GM12878 (cell line): ENCODE measurements around the gene KIFAP3. TPM values are rescaled to one million over a fixed set of nuclear protein-coding genes. Genes with fewer than 3 reads are reported as not detected.

ENCODE experiments used
- ATAC-seq: fragments of 200-7000 bp; cut with Tn5 transposase; 3 replicates; pipeline ENCODE4 v1.9.1; 2020; ENCODE audit warnings: mild to moderate bottlenecking, moderate library complexity
- BruUV-seq: library from RNA; stranded (reverse); fragments of 400-500 nt; replicated peaks from 2 replicates; lab custom pipeline; 2021; lab: Mats Ljungman, UMichigan
- CTCF ChIA-PET: fragments of 300-600 bp; sonication (Branson Sonifier 250); formaldehyde crosslinking; extraction: SDS; loops from one replicate; lab custom pipeline; 2021; ENCODE audit warnings: inconsistent platforms; lab: Yijun Ruan, JAX
- POLR2A ChIA-PET: fragments of 350-600 bp; formaldehyde crosslinking; extraction: SDS; loops from one replicate; lab custom pipeline; 2021; ENCODE audit warnings: inconsistent platforms; lab: Charles Lee
- RAD21 ChIA-PET: fragments of 300-600 bp; sonication (Branson Sonifier 250); formaldehyde crosslinking; loops from one replicate; lab custom pipeline; 2023; ENCODE audit warnings: antibody characterized with exemption; ENCODE audit not compliant: unreplicated experiment; lab: Charles Lee
- SMC1A ChIA-PET: fragments of 300-600 bp; sonication (Branson Sonifier 250); formaldehyde crosslinking; loops from one replicate; lab custom pipeline; 2023; ENCODE audit not compliant: unreplicated experiment, uncharacterized antibody; lab: Charles Lee
- DNase-seq: peaks from one replicate; pipeline ENCODE4 v3.0.0-alpha.2; 2011; ENCODE audit warnings: low read depth, low spot score
- FAIRE-seq: peaks from 3 replicates; lab custom pipeline; 2011; peaks lifted over from hg19 to GRCh38; lab: Jason Lieb, UNC
- H2AFZ ChIP-seq: 2 replicates; pipeline ENCODE4 v1.6.0; 2011; ENCODE audit warnings: low read depth, low read length, control low read depth; ENCODE audit not compliant: control insufficient read depth
- H3K27ac ChIP-seq: 2 replicates; pipeline ENCODE4 v1.5.1; 2011; ENCODE audit warnings: control low read depth; ENCODE audit not compliant: control insufficient read depth, insufficient read depth
- H3K27me3 ChIP-seq, 2 experiments: replicated peaks in 1 of 2; 2 replicates each; pipeline versions ENCODE4 v1.6.0 to v1.6.1; 2011; ENCODE audit warnings: low read length in 1 of 2; ENCODE audit not compliant: control insufficient read depth in 2 of 2, insufficient read depth in 2 of 2
- H3K36me3 ChIP-seq, 2 experiments: 2 replicates each; pipeline ENCODE4 v1.5.1; 2011; ENCODE audit warnings: low read length in 1 of 2; ENCODE audit not compliant: control insufficient read depth in 2 of 2, insufficient read depth in 2 of 2
- H3K4me1 ChIP-seq: 2 replicates; pipeline ENCODE4 v1.6.1; 2011; ENCODE audit warnings: mild to moderate bottlenecking, low read length, moderate library complexity, mixed read lengths; ENCODE audit not compliant: control insufficient read depth, insufficient read depth
- H3K4me2 ChIP-seq: 2 replicates; pipeline ENCODE4 v1.6.0; 2011; ENCODE audit warnings: control low read depth; ENCODE audit not compliant: control insufficient read depth, insufficient read depth
- H3K4me3 ChIP-seq: fragments of 200-600 bp; sonication (generic); 2 replicates; pipeline ENCODE4 v1.5.1; 2016
- H3K79me2 ChIP-seq: 2 replicates; pipeline ENCODE4 v1.6.0; 2011; ENCODE audit warnings: low read length; ENCODE audit not compliant: control insufficient read depth, insufficient read depth
- H3K9ac ChIP-seq: 2 replicates; pipeline ENCODE4 v1.8.0; 2011; ENCODE audit warnings: low read length, control low read depth, mixed read lengths; ENCODE audit not compliant: control insufficient read depth, insufficient read depth
- H3K9me3 ChIP-seq: replicated peaks from 3 replicates; pipeline ENCODE4 v1.5.1; 2011; ENCODE audit warnings: mild to moderate bottlenecking, low read length; ENCODE audit not compliant: control insufficient read depth, insufficient read depth
- H4K20me1 ChIP-seq: 2 replicates; pipeline ENCODE4 v1.6.0; 2011; ENCODE audit not compliant: control insufficient read depth, insufficient read depth
- ASH2L ChIP-seq: fragments of 300-600, 200-600 bp; sonication (generic); IDR thresholded peaks from 2 replicates; pipeline ENCODE4 v1.6.1; 2017; ENCODE audit warnings: low read depth, mild to moderate bottlenecking, borderline replicate concordance
- BMI1 ChIP-seq: fragments of 450-650 bp; IDR thresholded peaks from 2 replicates; pipeline ENCODE4 v1.6.1; 2016; ENCODE audit warnings: mild to moderate bottlenecking, moderate library complexity, borderline replicate concordance
- CHD4 ChIP-seq: fragments of 200-600 bp; sonication (generic); IDR thresholded peaks from 2 replicates; pipeline ENCODE4 v1.6.1; 2016; ENCODE audit warnings: mild to moderate bottlenecking
- CREM ChIP-seq: IDR thresholded peaks from 2 replicates; pipeline ENCODE4 v1.6.1; 2014; ENCODE audit warnings: antibody characterized with exemption, low read depth
- GATAD2B ChIP-seq: fragments of 450-650 bp; conservative IDR thresholded peaks from 2 replicates; pipeline ENCODE4 v1.6.1; 2017; ENCODE audit warnings: low read depth, mild to moderate bottlenecking, moderate library complexity
- HDAC6 ChIP-seq: fragments of 200-600 bp; sonication (generic); IDR thresholded peaks from one replicate; pipeline ENCODE4 v1.8.0; 2017; ENCODE audit warnings: antibody characterized with exemption; ENCODE audit not compliant: unreplicated experiment
- IRF4 ChIP-seq: IDR thresholded peaks from 2 replicates; pipeline ENCODE4 v1.6.1; 2011; ENCODE audit warnings: low read depth, low read length
- KDM1A ChIP-seq: fragments of 200-600 bp; sonication (generic); IDR thresholded peaks from 2 replicates; pipeline ENCODE4 v1.6.1; 2016; ENCODE audit warnings: borderline replicate concordance
- LARP7 ChIP-seq: fragments of 450-650 bp; IDR thresholded peaks from 2 replicates; pipeline ENCODE4 v1.6.1; 2017; ENCODE audit warnings: mild to moderate bottlenecking
- NBN ChIP-seq: fragments of 450-650 bp; IDR thresholded peaks from 2 replicates; pipeline ENCODE4 v1.6.1; 2016
- PBX3 ChIP-seq: IDR thresholded peaks from 2 replicates; pipeline ENCODE4 v1.6.1; 2011; ENCODE audit warnings: mild to moderate bottlenecking, low read depth, low read length, moderate library complexity; ENCODE audit not compliant: insufficient replicate concordance
- RAD51 ChIP-seq: fragments of 450-650 bp; IDR thresholded peaks from 2 replicates; pipeline ENCODE4 v1.6.1; 2016; ENCODE audit warnings: moderate library complexity, mild to moderate bottlenecking, inconsistent platforms
- RFX5 ChIP-seq: IDR thresholded peaks from 2 replicates; pipeline ENCODE4 v1.6.1; 2011; ENCODE audit warnings: low read depth, low read length, improper control_type of control experiment
- TARDBP ChIP-seq: IDR thresholded peaks from 2 replicates; pipeline ENCODE4 v1.6.1; 2016; ENCODE audit warnings: borderline replicate concordance
- YY1 ChIP-seq: IDR thresholded peaks from 2 replicates; pipeline ENCODE4 v1.6.1; 2011; ENCODE audit warnings: low read depth, mild to moderate bottlenecking, low read length
- ZBTB40 ChIP-seq: fragments of 450-650 bp; IDR thresholded peaks from 2 replicates; pipeline ENCODE4 v1.6.1; 2016; ENCODE audit warnings: mild to moderate bottlenecking, moderate library complexity, borderline replicate concordance
- WGBS: methylation state at CpG from one replicate; pipeline ENCODE4 v1.1.6; 2016; ENCODE audit warnings: low lambda C conversion rate; ENCODE audit not compliant: insufficient replicate concordance, insufficient coverage; ENCODE audit errors: missing lambda C conversion rate; 5-methylcytosine and 5-hydroxymethylcytosine counted together
- in situ Hi-C: fragments of 300-500 bp; cut with MboI; formaldehyde crosslinking; loops from 9 replicates; pipeline ENCODE4 v1.14.3; 2018; ENCODE audit warnings: mixed read lengths
- intact Hi-C: fragments of 100-400 bp; cut with micrococcal nuclease; formaldehyde crosslinking; loops from one replicate; pipeline ENCODE4 v1.14.2; 2022; ENCODE audit not compliant: unreplicated experiment
- polyA plus RNA-seq, 11 experiments: library from polyadenylated mRNA; depleted of rRNA in 4 of 11; unstranded in 6 of 11; stranded (reverse) in 5 of 11; fragments of >200 nt; fragmentation: Nextera tagmentation in 4 of 11; fragmentation: Illumina TruSeq in 1 of 11; extraction: Ambion mirVana in 4 of 11; extraction: Trizol in 1 of 11; gene quantifications; 1 replicate in 1 of 11; 2 replicates in 10 of 11; pipeline versions ENCODE4 v1.2.1 to v1.2.3, GENCODE V29; 2011 to 2016; ENCODE audit warnings: inconsistent platforms in 2 of 11, missing spikeins in 2 of 11, low read depth in 1 of 11
- total RNA-seq, 4 experiments: library from RNA; depleted of rRNA in 3 of 4; stranded (reverse); fragments of >200 nt in 3 of 4; fragmentation: Illumina TruSeq in 1 of 4; extraction: Trizol in 1 of 4; gene quantifications; 2 replicates each; pipeline versions ENCODE4 v1.2.1 to v1.2.3, GENCODE V29; 2013 to 2021

KIFAP3 gene
- total and polyA plus RNA-seq, 10 of the 15 experiments (the other 5 are each of a cell fraction or from before 2014, with no cell fraction given) = 13.7 to 100 (median 18.9) TPM

GRCh38 chr1:170032531-170033280 lies 41.8 kb downstream of the KIFAP3 start:
- H3K27me3 ChIP-seq = no peaks in the 10 kb centered on the region
- in situ Hi-C loops = no loop called here
- ChIA-PET RAD21 (no interaction called here), CTCF (interaction anchor here (0.6 kb wide), 1 partner anchor 19 kb away, joined by 3 read pairs; no protein-coding TSS in a partner anchor), POLR2A (no interaction called here), SMC1A (no interaction called here)
- peaks cover 0 to 11% of the 10 kb centered on the region in 2 experiments; a peak in 2 of 4 replicates for H3K36me3 ChIP-seq
- no peak overlapping the region for H3K9ac ChIP-seq
- no peak overlapping the region for H2AFZ ChIP-seq
- H3K27ac ChIP-seq = no peak overlapping the region
- no peaks in the 10 kb centered on the region for H3K4me1 ChIP-seq
- intact Hi-C loops = no loop called here
- H3K4me2 ChIP-seq = no peak overlapping the region
- H3K9me3 ChIP-seq = no peaks in the 10 kb centered on the region; the same call in 1 of the 3 replicates
- H4K20me1 ChIP-seq = no peaks in the 10 kb centered on the region
- FAIRE-seq (no peak), ATAC-seq (no peak), DNase-seq (no peak)
- H3K4me3 ChIP-seq = no peak overlapping the region
- no peaks in the 10 kb centered on the region for H3K79me2 ChIP-seq
- WGBS = 92% methylated on average over 2 of the region's 2 CpGs
- TSS peak; percentile 7 for BruUV-seq
- TF ChIP-seq ASH2L = no peak
- TF ChIP-seq CREM = no peak
- no peak for TF ChIP-seq RFX5
- TF ChIP-seq YY1 = no peak
- TF ChIP-seq LARP7 = no peak
- TF ChIP-seq ZBTB40 = no peak
- no peak for TF ChIP-seq GATAD2B
- no peak for TF ChIP-seq HDAC6
- no peak for TF ChIP-seq RAD51
- TF ChIP-seq NBN = no peak
- no peak for TF ChIP-seq IRF4
- TF ChIP-seq CHD4 = no peak
- TF ChIP-seq BMI1 = no peak
- TF ChIP-seq TARDBP = no peak
- no peak for TF ChIP-seq KDM1A
- TF ChIP-seq PBX3 = no peak
